ENCODE results near the gene VWA3B.

Gene VWA3B

GRCh38 chr2:98252038-98252773 lies 165.2 kb downstream of the VWA3B start:
- Histone ChIP-seq H3K27ac (ENCODE audit: low read depth, low read length) (no peak overlapping the region), H4K20me1 (ENCODE audit: low read depth, low read length) (no peaks in the 10 kb centered on the region), H3K4me2 (ENCODE audit: low read depth, low read length, poor library complexity, severe bottlenecking) (no peak overlapping the region), H3K36me3 (ENCODE audit: low read length) (peaks cover 5% of the 10 kb centered on the region), H3K27me3 (ENCODE audit: low read length) (no peaks in the 10 kb centered on the region), H3K79me2 (ENCODE audit: insufficient read depth, low read length) (no peaks in the 10 kb centered on the region), H3F3A (ENCODE audit: insufficient read depth) (no peaks in the 10 kb centered on the region), H3K9me3 (ENCODE audit: insufficient read depth, low read length) (peaks cover 6% of the 10 kb centered on the region; the same call in 1 of the 2 replicates), H3K9me2 (replicated peaks; ENCODE audit: insufficient read depth, low read length) (no peaks in the 10 kb centered on the region), H3K9ac (ENCODE audit: low read length) (no peak overlapping the region), H3K4me3 (ENCODE audit: insufficient read depth, low read length, poor library complexity, severe bottlenecking) (no peak overlapping the region), H2AFZ (ENCODE audit: low read depth, low read length, severe bottlenecking) (no peak overlapping the region)
- TF ChIP-seq CTCF (IDR thresholded peaks at IDR 0.05; ENCODE audit: insufficient read depth, low read length, poor library complexity, severe bottlenecking) (no peak), EZH2phosphoT487 (conservative IDR thresholded peaks at IDR 0.05; ENCODE audit: low read length) (no peak)

GRCh38 chr2:98253461-98254070 lies 166.6 kb downstream of the VWA3B start:
- H3K27me3 ChIP-seq (ENCODE audit: low read length) = no peaks in the 10 kb centered on the region
- H2AFZ ChIP-seq (ENCODE audit: low read depth, low read length, severe bottlenecking) = no peak overlapping the region
- TF ChIP-seq EZH2phosphoT487 (conservative IDR thresholded peaks at IDR 0.05; ENCODE audit: low read length) = no peak
- no peak for TF ChIP-seq CTCF (IDR thresholded peaks at IDR 0.05; ENCODE audit: insufficient read depth, low read length, poor library complexity, severe bottlenecking)

DNA sequence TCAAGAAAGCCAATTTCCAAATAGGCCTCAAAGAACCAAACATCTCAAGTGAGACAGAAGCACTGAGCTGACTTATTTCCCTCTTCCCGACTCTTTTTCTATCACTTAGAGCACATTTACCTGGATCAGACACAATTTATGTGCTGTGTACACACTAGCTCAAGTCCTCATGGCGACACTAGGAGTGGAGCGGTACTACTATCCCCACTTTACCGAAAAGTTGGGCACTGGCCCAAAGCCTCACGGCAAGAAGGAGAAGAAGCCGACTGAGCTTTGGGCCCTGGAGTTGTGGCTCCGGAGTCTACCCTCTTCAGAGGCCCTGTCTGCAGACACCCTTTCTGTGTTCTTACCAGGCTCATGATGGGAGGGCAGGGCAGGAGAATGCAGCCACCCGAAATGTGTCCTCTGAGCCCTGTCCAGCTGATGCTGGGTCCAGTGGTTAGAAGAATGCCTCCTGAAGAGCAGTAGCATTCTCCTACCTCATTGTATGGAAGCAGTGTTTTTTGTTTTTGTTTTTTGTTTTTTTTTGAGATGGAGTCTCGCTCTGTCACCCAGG lies 167.6 kb downstream of the VWA3B start:
- H4K20me1 ChIP-seq (ENCODE audit: low read depth, low read length) = no peaks in the 10 kb centered on the region
- no peaks in the 10 kb centered on the region for H3K9me2 ChIP-seq (replicated peaks; ENCODE audit: insufficient read depth, low read length)
- no peak overlapping the region for H3K27ac ChIP-seq (ENCODE audit: low read depth, low read length)
- no peaks in the 10 kb centered on the region for H3K9me3 ChIP-seq (ENCODE audit: insufficient read depth, low read length)
- H3F3A ChIP-seq (ENCODE audit: insufficient read depth) = no peaks in the 10 kb centered on the region
- H2AFZ ChIP-seq (ENCODE audit: low read depth, low read length, severe bottlenecking) = no peak overlapping the region
- no peaks in the 10 kb centered on the region for H3K27me3 ChIP-seq (ENCODE audit: low read length)
- TF ChIP-seq CTCF (IDR thresholded peaks at IDR 0.05; ENCODE audit: insufficient read depth, low read length, poor library complexity, severe bottlenecking) (no peak), EZH2phosphoT487 (conservative IDR thresholded peaks at IDR 0.05; ENCODE audit: low read length) (no peak)
- no peak overlapping the region for H3K4me2 ChIP-seq (ENCODE audit: low read depth, low read length, poor library complexity, severe bottlenecking)
- no peak overlapping the region for H3K9ac ChIP-seq (ENCODE audit: low read length)
- no peaks in the 10 kb centered on the region for H3K36me3 ChIP-seq (ENCODE audit: low read length)
- H3K79me2 ChIP-seq (ENCODE audit: insufficient read depth, low read length) = no peaks in the 10 kb centered on the region
- H3K4me3 ChIP-seq (ENCODE audit: insufficient read depth, low read length, poor library complexity, severe bottlenecking) = no peak overlapping the region

More at GRCh38 chr2:98253461-98254070, 166.6 kb downstream of the VWA3B start:
- no peak overlapping the region for H3K27ac ChIP-seq (ENCODE audit: low read depth, low read length)
- no peak overlapping the region for H3K4me2 ChIP-seq (ENCODE audit: low read depth, low read length, poor library complexity, severe bottlenecking)
- no peaks in the 10 kb centered on the region for H3K36me3 ChIP-seq (ENCODE audit: low read length)
- no peak overlapping the region for H3K4me3 ChIP-seq (ENCODE audit: insufficient read depth, low read length, poor library complexity, severe bottlenecking)
- H3F3A ChIP-seq (ENCODE audit: insufficient read depth) = no peaks in the 10 kb centered on the region
- H3K79me2 ChIP-seq (ENCODE audit: insufficient read depth, low read length) = no peaks in the 10 kb centered on the region
- H3K9ac ChIP-seq (ENCODE audit: low read length) = no peak overlapping the region
- H4K20me1 ChIP-seq (ENCODE audit: low read depth, low read length) = no peaks in the 10 kb centered on the region
- H3K9me2 ChIP-seq (replicated peaks; ENCODE audit: insufficient read depth, low read length) = no peaks in the 10 kb centered on the region
- H3K9me3 ChIP-seq (ENCODE audit: insufficient read depth, low read length) = no peaks in the 10 kb centered on the region
